ENCODE measurements around the gene ERI3.
A peak's percentile ranks its signal among the peaks of the same experiment; 100 is the strongest.

Gene ERI3

DNA sequence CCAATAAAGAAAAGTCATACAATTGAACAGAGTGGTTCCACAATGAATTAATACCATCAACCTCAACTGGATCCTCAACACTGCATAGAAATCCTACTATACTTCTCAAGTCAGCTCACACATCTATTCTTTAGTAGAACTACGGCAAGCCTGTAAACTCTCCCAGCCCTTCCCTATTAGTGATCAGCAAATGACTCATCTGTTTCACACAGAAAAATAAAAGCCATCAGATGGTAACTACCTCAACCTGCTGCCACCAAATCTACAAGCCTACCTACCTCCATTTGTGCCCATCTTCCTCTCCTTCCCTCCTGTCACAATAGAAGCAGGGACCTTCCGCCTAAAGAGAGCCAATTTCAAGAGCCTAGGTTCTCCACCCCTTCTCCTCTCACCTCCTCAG is 78.2 kb downstream of the ERI3 start:
- no peak for DNase-seq

DNA sequence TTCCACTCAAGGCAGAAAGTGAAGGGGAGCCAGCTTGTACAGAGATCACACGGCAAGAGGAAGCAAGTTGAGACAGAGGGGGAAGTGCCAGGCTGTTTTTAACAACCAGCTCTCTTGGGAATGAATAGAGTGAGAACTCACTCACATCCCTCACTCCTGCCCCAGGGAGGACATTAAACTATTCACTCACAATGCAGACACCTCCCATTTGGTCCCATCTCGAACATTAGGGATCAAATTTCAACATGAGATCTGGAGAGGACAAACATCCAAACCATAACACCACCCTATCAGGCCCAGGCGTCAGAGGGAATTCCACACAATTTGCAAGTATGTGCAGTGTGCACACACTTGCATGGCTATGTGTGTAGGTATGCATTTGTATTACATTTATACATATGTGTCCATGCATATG is 79.1 kb downstream of the ERI3 start:
- peak; percentile 90 for DNase-seq

DNA sequence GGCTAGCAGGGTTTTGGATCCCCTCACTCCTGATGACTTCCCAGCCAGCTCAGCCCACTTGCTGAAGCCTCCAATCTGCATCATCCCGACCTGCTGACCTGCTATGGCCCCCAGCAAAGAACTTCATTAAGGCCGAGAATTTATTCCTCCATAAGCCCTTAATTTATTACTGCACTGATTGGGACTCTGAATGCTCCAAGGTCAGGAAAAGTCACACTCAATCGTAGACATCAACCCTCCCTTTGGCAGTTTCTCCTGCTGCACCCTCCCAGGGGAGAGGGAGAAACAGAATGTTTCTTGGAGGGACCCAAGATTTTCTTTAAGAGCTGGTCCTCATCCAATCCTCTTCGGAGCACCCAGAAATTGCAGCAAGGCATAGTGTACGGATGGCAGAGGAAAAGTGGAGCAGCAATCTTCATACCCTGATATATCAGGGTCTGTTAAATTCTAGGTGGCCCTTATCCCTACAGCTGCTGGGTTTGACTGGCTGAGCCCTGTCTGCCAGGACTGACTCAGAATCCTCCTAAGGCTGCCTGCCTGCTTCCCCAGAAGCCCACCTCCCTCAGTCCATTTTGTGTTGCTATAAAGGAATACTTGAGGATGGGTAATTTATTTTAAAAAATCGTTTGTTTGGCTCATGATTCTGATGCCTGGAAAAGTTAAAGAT is 79.6 kb downstream of the ERI3 start:
- DNase-seq = no peak

DNA sequence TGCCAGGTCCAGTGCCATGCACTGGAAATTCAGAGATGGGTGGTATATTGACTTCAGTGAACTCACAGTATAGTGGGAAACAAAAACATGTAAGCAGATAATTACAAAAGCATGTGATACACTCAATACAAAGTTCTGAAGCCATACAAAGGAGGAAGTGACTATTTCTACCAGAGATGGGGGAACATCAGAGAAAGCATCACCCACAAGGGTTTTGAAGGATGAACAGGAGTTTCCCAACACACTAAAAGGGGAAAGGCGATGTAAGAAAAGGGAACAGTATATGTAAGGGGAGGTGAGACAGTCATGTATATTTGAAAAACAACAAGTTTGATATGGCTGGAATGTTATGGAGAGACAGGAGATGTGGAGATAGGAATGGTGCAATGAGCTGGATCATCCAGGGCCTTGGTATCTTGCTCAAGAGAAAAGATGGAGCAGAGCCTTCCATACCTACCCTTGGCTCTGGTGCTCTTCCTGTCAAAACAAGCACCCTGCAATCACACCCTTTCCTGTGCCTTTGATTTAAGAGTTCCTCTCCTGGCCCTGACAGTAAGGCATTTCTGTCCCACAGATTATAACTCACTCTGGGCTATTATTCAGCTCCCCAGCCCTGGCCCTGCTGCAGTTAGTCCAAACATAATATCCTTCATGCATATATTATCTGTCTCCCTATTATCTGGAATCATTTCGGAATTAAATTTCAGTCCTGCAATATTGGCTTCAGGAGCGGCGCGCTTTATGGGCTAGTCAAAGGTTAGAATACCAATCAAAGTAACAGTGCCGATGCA is 81.3 kb downstream of the ERI3 start:
- DNase-seq = no peak

DNA sequence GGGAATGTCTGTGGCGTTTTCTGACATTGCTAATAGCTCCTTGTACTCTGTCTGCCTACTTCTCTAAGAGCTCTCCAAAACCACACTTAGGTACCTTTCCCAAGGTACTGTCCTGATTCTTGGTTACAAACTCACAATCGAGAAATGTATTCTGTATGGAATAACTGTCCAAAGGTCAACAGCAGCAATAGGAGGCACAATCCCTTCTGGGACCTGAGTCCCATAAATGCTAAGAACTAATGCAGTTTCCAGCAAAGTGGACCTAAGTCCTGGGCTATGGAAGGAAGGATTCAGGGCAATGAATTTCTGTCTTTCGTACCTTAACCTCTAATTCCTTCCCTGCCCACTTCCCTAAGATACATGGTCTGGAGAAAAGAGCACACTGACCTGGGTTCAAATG is 82.1 kb downstream of the ERI3 start:
- no peak for DNase-seq

DNA sequence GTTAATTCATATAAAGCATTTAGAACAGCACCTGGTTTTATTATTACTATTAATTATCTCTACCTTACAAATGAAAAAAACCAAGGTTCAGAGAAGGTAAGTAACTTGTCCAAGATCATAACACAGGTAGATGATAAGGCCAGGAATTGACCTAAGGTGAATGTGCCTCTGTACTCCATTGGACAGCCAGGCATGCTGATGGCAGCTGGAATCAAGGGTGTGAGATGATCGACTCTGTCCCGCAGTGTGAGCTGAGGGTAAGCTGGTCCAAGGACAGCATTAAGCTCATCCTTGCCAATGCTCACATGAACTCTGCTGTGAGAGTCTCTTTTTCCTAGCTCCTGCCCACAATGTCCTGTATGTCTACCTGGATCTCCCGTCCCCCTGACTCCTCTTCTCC is 83.4 kb downstream of the ERI3 start:
- no peak for DNase-seq

DNA sequence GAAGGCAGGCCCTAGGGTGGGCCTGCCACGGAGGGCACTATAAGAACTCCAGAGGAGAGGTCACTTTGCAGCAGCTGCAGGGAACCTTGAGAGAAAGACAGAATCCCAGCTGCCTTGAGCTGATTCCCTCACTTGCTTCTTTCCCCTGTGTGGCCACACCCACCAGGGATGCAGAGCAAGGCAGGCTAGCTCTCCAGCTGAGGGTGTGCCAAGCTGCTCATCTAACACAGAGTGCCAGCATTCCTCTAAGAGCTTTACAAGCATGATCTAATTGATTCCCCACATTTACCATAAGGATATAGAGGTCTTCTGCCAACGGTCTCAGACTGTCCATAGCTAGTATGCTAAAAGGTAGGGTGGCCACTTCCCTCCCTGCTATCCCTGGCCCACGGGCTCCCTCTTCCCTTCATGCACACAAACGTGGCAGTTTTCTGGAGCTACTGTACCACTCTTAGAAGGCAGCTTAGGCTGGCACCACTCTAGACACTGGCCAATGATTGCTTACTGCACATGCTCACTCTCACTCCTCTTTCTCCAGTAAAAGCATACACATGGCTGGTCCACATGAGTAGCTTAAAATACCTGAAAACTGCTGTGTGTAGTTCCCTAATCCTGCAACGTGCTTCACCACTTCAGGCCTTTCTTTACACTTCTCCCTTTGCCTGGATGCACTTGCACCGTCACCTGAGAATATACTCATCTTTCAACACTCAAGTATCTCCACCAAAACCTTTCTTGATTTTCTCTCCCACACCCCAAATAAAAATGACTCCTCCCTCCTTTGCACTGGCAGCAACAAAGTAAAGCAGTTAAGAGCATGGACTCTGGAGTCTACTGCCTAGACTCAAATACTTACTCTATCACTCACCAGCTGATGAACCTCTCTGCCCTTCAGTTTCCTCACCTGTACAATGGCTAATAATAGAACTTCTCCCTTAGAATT is 84.1 kb downstream of the ERI3 start:
- no peak for DNase-seq

DNA sequence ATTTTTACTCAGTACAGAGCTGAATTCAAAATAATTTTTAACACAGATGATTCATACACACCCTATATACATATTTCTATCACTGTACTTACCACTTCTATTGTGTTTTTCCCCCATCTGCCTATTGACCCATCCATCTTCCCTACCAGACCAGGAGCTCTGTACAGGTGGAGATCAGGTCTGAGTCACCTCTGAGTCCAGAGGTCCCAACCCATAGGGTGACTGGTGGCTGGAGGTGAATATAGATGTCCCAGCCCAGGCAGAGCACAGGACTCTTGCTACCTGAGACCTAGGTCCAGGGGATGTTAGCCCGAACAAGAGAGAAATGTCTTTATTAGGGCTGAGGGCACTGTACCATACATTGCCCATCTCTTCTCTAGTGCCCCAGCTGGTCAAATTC is 87.0 kb downstream of the ERI3 start:
- no peak for DNase-seq

DNA sequence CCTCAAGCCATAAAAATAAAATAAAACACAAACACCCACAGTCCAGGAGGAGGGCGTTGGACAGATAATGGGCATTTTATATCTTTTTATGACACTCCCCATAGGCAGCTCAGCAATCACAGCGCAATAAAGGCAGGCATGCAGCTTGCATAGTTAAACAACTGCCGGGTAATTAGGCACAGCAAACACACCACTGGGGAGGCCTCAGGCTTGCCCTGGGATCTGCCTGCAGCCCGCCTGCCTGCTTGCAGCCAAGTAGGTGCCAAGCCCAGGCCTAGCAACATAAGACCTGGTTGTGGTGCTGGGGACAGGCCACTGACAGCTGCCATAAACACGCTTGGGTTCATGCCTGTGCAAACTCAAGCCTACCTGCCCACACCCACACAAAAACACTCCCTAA is 87.6 kb downstream of the ERI3 start:
- DNase-seq = peak; percentile 36

DNA sequence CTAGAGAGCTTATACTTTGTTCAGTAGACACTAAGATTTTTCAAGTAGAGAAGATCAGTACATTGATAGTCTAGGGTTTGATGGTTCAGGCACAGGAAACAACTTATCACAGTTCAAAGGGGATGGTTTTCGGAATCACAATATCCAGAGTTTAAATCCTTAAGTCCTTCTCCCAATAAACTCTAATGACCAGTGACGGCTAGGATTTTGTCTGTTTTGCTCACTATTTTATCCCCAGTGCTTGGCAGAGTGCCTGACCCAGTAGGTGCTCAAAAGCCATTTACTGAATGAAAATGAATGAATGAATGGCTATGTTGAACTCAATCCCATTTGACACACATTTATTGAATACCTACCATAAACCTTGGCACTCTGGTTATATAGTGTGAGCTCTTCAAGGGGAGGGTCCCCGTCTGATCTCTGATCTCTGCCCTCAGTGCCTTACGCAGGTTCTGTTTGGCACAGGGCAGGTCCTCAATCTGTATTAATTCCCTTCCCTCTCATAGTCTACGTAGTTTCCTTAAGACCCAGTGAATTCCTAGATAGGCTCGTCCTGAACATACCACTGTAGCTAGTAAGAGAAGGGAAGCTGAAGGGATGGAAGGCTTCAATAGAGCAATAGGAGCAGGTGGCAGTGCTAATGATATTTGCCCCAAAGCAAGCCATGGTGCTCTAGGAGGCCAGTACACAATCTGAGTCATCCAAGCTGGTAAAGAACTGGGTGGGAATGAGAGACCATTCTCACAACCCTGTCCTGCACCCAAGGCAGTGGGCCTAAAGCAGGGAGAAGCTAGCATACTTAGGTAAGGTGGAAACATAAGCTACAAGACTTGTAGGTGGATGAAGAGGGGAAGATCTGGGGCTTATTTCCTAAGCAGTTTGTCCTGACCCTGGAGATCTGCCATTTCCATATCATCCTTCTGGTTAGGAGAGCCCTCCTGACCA is 88.4 kb downstream of the ERI3 start:
- DNase-seq = no peak

DNA sequence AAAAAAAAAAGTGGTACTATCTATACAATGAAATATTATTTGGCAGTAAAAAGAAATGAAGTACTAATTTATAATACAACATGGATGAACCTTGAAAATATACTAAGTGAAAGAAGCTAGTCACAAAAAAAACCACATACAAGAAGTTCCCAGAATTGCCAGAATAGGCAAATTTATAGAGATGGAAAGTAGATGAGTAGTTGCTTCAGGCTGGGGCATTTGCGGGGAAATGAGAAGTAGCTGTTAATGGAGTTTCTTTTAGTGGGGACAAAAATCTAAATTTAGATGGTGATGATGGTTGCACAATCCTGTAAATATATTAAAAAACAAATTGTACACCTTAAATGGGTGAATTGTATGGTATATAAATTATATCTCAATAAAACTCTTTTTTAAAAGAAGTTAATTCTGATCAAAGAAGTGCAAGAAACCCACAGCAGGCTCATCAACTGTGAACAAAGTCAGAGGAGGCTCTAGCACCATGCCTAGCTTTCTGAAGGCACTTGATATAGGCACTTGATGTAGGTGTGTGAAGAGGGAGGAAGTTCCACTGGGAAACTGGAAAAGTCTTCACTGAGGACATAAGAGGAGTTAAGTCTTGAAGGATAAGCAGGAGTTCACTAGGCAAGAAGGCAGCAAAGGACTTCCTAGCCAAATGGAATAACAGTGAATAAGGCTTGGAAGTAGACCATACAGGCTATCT is 89.2 kb downstream of the ERI3 start:
- DNase-seq = no peak

DNA sequence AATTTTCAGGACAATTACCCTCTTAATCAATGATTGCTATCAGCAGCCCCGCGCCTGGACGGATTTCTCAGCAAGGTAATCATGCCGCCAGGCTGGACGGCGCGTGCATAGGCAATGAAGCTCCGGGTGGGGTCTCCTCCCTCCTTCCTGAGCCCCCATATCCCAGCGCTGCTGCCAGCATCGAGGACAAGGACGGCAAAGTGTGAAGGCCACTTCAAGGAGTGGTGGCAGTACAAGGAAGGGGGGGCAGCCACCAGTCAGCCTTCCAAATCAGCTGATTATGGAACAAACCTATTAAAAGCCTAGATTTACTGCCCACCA is 90.6 kb downstream of the ERI3 start:
- no peak for DNase-seq

DNA sequence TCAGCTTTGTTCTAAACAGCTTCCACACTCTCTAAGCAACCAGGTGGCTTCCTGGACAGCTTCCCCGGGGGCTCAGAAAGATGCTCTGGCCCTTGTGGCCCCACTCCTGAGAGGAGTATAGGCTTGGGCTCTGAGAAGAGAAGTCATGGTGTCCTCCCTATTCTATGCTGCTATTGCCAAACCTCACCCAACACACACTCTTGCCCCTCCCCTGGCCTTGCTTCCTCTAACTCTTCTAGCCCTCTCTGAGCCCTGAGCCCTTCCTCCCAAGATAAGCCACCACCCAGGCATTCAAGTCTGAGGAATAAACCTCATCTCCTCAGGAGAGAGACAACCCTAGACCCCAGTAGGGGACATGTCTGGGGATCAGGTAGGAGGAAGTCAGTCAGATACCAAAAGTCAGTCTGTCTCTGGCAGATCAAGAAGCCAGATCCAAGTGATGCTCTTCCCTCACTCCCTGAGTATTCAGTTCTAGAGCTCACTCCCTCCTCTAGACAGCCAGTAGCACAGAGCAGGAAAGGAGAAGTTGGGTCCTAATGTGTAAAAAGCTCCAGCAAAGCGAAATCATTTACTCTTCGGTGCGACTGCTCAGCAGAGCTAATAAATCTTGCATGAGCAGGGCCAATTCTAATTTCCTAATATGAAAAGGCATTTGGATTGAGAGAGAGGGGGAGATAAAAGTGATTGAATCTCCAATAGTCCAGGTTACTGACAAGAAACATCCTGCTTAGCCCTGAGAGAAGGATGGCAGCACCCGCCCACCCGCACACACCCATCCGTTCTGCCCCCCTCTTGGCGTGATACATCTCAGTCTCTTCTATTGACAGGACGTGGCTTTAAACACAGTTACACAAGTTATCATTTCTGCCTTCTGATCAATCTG is 91.2 kb downstream of the ERI3 start:
- no peak for DNase-seq

DNA sequence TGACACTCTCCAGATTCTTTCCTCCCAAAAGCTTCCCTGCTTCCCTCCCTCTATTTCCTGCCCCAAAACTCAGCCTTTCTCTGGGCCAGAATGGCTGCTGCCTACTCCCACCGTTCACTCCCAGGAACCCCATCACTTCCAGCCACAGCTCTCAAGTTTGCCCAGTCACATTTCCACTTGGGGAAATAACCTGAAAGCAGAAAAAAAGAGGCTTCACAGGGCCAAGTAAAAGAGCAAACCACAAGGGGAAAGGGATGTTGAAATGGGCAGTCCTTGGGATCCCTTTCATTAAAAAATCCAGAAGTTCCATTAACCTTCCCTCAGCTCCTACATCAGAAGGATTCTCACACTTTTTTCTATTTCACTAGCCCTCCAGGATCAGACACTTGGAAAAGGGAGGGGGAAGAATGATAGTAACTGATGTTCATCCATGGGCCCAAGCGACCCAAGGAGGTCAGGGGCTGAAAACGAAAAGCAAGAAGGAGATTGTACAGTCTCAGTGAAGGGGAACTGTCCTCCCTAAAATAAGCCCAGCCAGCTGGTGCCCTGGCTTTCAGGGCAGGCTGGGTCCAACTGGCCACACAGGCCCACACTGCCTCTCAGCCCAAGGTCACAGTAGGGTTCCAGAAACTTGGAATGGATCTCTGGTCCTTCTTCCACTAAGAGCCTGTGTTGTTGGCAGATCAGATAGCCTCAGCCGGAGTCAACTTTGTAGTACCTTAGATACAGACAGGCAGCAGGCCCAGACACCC is 92.1 kb downstream of the ERI3 start:
- no peak for DNase-seq

DNA sequence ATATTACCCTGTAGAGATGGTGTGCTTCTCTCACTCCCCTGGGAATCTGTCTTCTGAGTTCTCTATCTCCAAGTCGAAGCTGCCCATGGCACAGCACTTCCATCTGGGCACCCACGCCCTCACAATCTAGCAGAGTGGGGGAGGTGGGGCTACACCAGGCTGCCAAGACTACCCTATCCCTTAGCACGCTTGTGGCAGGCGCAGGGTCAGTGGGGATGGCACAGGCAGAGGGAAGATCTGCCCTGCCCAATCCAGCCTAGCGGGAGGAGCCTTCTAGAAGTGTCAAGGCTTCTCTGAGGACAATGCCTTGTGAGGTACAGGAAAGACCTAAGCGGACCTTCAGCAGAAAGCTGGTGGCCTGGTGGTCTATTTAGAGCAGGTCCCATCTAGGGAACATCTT is 92.6 kb downstream of the ERI3 start:
- no peak for DNase-seq

DNA sequence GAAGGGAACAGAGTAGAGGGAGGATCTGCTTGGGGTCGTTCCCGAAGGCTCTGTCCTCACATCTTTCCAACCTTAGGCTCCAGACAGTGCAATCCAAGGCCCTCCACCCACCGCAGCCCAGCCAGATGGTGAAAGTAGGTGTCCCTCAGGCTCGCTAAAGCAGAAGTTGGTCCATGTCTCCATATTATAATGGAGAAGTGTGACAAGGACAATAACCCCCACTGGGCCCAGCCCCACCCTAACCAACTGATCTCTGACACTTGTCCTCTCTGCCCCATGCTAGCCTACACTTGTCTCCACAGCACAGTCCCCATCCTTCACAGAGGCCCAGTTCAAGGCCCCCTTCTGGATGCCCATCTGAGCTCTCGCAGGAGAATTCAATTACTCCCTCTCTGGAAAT is 93.1 kb downstream of the ERI3 start:
- no peak for DNase-seq

DNA sequence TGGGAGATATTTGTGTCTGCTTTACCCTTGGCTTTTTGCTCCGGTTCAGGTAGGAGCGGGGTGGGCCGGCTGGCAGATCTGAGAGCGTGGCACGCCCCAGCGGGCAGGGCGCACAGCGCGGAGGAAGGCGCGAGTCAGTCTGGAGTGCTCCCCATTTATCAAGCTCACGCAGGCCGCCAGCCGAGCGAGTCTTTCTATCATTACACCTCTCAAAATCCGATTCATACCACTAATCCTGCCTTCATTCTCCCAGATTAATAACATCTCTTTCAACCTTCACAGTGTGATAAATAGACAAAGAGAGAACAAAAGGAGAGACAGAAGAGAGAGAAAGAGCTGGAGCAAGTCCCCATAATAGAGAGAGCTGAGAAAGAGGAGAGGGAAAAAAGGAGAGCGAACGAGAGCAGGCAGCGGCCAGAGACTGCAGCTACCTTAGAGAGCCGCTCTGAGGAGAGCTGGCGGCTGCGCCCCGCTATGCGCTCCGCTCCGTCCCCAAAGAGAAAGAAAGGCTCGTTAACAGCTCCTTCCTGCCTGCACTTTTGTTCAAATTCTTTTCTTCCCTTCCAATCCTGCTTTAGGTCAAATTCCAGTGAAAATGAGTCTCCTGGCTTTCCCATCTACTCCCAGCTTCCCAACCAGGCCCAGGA is 93.8 kb downstream of the ERI3 start:
- no peak for DNase-seq

DNA sequence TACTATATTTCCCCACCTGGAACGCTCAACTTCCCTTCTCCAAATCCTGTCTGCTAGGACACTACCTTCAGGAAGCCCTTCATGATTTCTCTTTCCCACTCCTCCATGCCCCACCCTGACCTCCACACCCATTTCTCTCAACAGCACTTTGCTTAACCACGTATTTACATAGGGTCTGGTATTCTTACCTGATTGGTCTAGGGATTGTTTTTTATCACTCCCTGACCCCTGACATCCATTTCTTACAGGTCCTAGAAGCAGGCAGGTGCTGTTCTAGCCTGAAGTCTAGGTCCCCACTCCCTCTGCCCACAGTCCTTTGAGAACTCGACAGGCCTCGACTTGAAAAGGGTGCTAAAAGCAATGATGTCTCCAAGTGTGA is 94.3 kb downstream of the ERI3 start:
- no peak for DNase-seq

DNA sequence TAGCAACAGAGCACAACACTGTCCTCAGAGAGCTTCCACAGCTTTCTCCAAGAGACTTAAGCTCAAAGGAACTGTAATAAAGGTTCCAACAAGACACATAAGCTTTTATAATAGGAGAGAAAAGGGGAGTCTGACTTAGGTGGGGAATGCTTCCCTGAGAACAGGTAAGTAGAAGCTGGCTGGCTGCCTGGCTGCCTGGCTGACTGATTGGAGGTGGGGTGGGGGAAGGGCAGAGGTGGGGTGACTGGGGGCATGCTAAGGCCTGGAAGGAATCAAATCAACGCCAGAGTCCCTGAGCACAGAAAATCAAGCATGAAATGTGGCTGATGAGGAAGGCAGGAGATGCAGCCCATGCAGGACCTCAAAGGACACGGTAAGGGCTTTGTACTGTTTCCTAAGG is 96.0 kb downstream of the ERI3 start:
- no peak for DNase-seq

All from NCI-H2171 treated with DMSO at 0.1 percent for 48 hours (cell line).